RWPE1 (cell line): ENCODE measurements around the gene GAL.

ENCODE experiments used
- CTCF ChIA-PET: fragments of 350-600 bp; sonication (Branson Sonifier 250); formaldehyde crosslinking; extraction: SDS; loops from one replicate; lab custom pipeline; 2021; lab: Yijun Ruan, JAX
- POLR2A ChIA-PET: fragments of 400-600 bp; formaldehyde crosslinking; extraction: SDS; loops from one replicate; lab custom pipeline; 2020; ENCODE audit warnings: antibody characterized with exemption; ENCODE audit not compliant: low non-redundant PET; lab: Yijun Ruan, JAX
- DNase-seq: peaks from one replicate; pipeline ENCODE4 v3.0.0; 2012; ENCODE audit warnings: low spot score
- H3K27ac ChIP-seq: fragments of 450-650 bp; 2 replicates; pipeline ENCODE4 v1.5.1; 2017
- CTCF ChIP-seq: fragments of 450-650 bp; conservative IDR thresholded peaks from 2 replicates; pipeline ENCODE4 v1.5.1; 2017; ENCODE audit warnings: low read depth, mild to moderate bottlenecking

Gene GAL

GRCh38 chr11:68649851-68650555, 34.3 kb upstream of the GAL start:
- no peak overlapping the region for H3K27ac ChIP-seq
- POLR2A ChIA-PET: no interaction called here
- DNase-seq: no peak
- TF ChIP-seq CTCF: no peak
- CTCF ChIA-PET: no interaction called here

- POLR2A ChIA-PET: no interaction called here
- no peak for DNase-seq
- CTCF ChIA-PET: no interaction called here
- H3K27ac ChIP-seq: no peak overlapping the region
- no peak for TF ChIP-seq CTCF
Measured at GRCh38 chr11:68650801-68651200, 33.5 kb upstream of the GAL start.

GRCh38 chr11:68651208-68651984, 32.9 kb upstream of the GAL start:
- no peak overlapping the region; the same call in 1 of the 2 replicates for H3K27ac ChIP-seq
- TF ChIP-seq CTCF: no peak
- CTCF ChIA-PET: no interaction called here
- POLR2A ChIA-PET: no interaction called here
- DNase-seq: no peak

GRCh38 chr11:68651985-68652682, 32.2 kb upstream of the GAL start:
- H3K27ac ChIP-seq: no peak overlapping the region; the same call in 1 of the 2 replicates
- no peak for DNase-seq
- ChIA-PET CTCF (no interaction called here), POLR2A (no interaction called here)
- no peak for TF ChIP-seq CTCF

GRCh38 chr11:68652683-68653156, 31.6 kb upstream of the GAL start:
- no peak for TF ChIP-seq CTCF
- H3K27ac ChIP-seq: no peak overlapping the region
- CTCF ChIA-PET: no interaction called here
- POLR2A ChIA-PET: no interaction called here
- no peak for DNase-seq
